CD14-positive monocyte (primary cell): ENCODE results near the gene RNF133. TPM values are rescaled to one million over a fixed set of nuclear protein-coding genes. Genes with fewer than 3 reads are reported as not detected.

Source experiments
- DNase-seq, 3 donors: peaks; one replicate each; pipeline ENCODE4 v3.0.0-alpha.2; 2011 to 2022
- H2AFZ ChIP-seq: 2 replicates; pipeline ENCODE4 v1.6.0; 2012; ENCODE audit warnings: mild to moderate bottlenecking, low read depth, low read length, inconsistent platforms; ENCODE audit not compliant: insufficient read depth, poor library complexity, severe bottlenecking
- H3K27ac ChIP-seq, 2 donors: 1 replicate in 1 of 2; 2 replicates in 1 of 2; pipeline ENCODE4 v1.5.1; 2012 to 2013; ENCODE audit warnings: low read length in 2 of 2, control low read depth in 1 of 2, inconsistent platforms in 1 of 2, low read depth in 1 of 2, mild to moderate bottlenecking in 1 of 2
- H3K27me3 ChIP-seq, 2 donors: one replicate each; pipeline versions ENCODE4 v1.6.0 to v1.6.1; 2011 to 2013; ENCODE audit warnings: low read length in 2 of 2; ENCODE audit not compliant: control insufficient read depth in 2 of 2, insufficient read depth in 2 of 2
- H3K36me3 ChIP-seq, 2 donors: replicated peaks in 1 of 2; 1 replicate in 1 of 2; 2 replicates in 1 of 2; pipeline versions ENCODE4 v1.5.1 to v1.6.1; 2012 to 2013; ENCODE audit warnings: low read length in 2 of 2, control low read depth in 1 of 2, inconsistent platforms in 1 of 2, mild to moderate bottlenecking in 1 of 2; ENCODE audit not compliant: insufficient read depth in 2 of 2, control insufficient read depth in 1 of 2
- H3K4me1 ChIP-seq, 2 donors: 1 replicate in 1 of 2; 2 replicates in 1 of 2; pipeline versions ENCODE4 v1.5.1 to v1.6.1; 2012 to 2013; ENCODE audit warnings: low read length in 2 of 2, control low read depth in 1 of 2, inconsistent platforms in 1 of 2, mild to moderate bottlenecking in 1 of 2, moderate library complexity in 1 of 2; ENCODE audit not compliant: insufficient read depth in 2 of 2, control insufficient read depth in 1 of 2
- H3K4me2 ChIP-seq: replicated peaks from 2 replicates; pipeline ENCODE3; 2012; ENCODE audit warnings: low read length, moderate library complexity, mild to moderate bottlenecking; ENCODE audit not compliant: poor library complexity, severe bottlenecking; ENCODE audit errors: extremely low read depth
- H3K4me3 ChIP-seq, 3 experiments: fragments of 200-600 bp in 1 of 3; sonication (generic) in 1 of 3; replicated peaks in 1 of 3; 1 replicate in 2 of 3; 2 replicates in 1 of 3; pipeline ENCODE4 v1.5.1; 2011 to 2013; ENCODE audit warnings: low read length in 3 of 3, mild to moderate bottlenecking in 3 of 3, control low read depth in 2 of 3, low read depth in 2 of 3, inconsistent platforms in 1 of 3, moderate library complexity in 1 of 3
- H3K79me2 ChIP-seq: 2 replicates; pipeline ENCODE4 v1.6.0; 2012; ENCODE audit warnings: mild to moderate bottlenecking, control low read depth, inconsistent platforms, low read length, moderate library complexity; ENCODE audit not compliant: insufficient read depth
- H3K9ac ChIP-seq: 2 replicates; pipeline ENCODE4 v1.6.0; 2017; ENCODE audit warnings: low read length, mild to moderate bottlenecking; ENCODE audit not compliant: insufficient read depth, poor library complexity, severe bottlenecking
- H3K9me3 ChIP-seq, 2 donors: replicated peaks in 1 of 2; 1 replicate in 1 of 2; 2 replicates in 1 of 2; pipeline versions ENCODE4 v1.5.1 to v1.6.1; 2012 to 2013; ENCODE audit warnings: low read length in 2 of 2, control low read depth in 1 of 2; ENCODE audit not compliant: control insufficient read depth in 1 of 2, insufficient read depth in 1 of 2
- H4K20me1 ChIP-seq: 2 replicates; pipeline ENCODE4 v1.6.0; 2012; ENCODE audit warnings: mild to moderate bottlenecking, low read length, control low read depth, moderate library complexity; ENCODE audit not compliant: insufficient read depth
- H3K27ac Mint-ChIP-seq, 7 donors: one replicate each; pipeline ENCODE4 v1.8.0; 2020; ENCODE audit warnings: mild to moderate bottlenecking in 7 of 7, mixed read lengths in 7 of 7, moderate library complexity in 6 of 7, inconsistent platforms in 2 of 7
- H3K27me3 Mint-ChIP-seq, 3 donors: one replicate each; pipeline ENCODE4 v1.8.0; 2021 to 2022; ENCODE audit warnings: low read depth in 3 of 3, mild to moderate bottlenecking in 3 of 3, mixed read lengths in 3 of 3, moderate library complexity in 3 of 3, inconsistent platforms in 1 of 3
- H3K36me3 Mint-ChIP-seq, 2 donors: one replicate each; pipeline ENCODE4 v1.8.0; 2020; ENCODE audit warnings: mixed read lengths in 2 of 2, inconsistent platforms in 1 of 2, mild to moderate bottlenecking in 1 of 2
- H3K4me1 Mint-ChIP-seq: one replicate; pipeline ENCODE4 v1.8.0; 2020; ENCODE audit warnings: mild to moderate bottlenecking, mixed read lengths
- H3K4me3 Mint-ChIP-seq, 2 donors: one replicate each; pipeline ENCODE4 v1.8.0; 2020; ENCODE audit warnings: mild to moderate bottlenecking in 2 of 2, mixed read lengths in 2 of 2, moderate library complexity in 1 of 2
- H3K9me3 Mint-ChIP-seq, 7 donors: one replicate each; pipeline ENCODE4 v1.8.0; 2020 to 2022; ENCODE audit warnings: mixed read lengths in 7 of 7, mild to moderate bottlenecking in 6 of 7, moderate library complexity in 6 of 7, inconsistent platforms in 2 of 7
- CTCF ChIP-seq: fragments of 200-600 bp; IDR thresholded peaks from one replicate; pipeline ENCODE4 v1.8.0; 2022; ENCODE audit warnings: antibody characterized with exemption, mild to moderate bottlenecking
- WGBS: methylation state at CpG from one replicate; pipeline ENCODE4 v1.1.5; 2013; ENCODE audit warnings: missing lambda C conversion rate; ENCODE audit not compliant: insufficient coverage; 5-methylcytosine and 5-hydroxymethylcytosine counted together
- intact Hi-C, 2 donors: fragments of 100-400 bp; cut with micrococcal nuclease; formaldehyde crosslinking; loops; one replicate each; pipeline versions ENCODE4 v1.15.0 to v1.15.1; 2023
- polyA plus RNA-seq, 3 donors: library from polyadenylated mRNA; depleted of rRNA in 1 of 3; unstranded in 2 of 3; stranded (reverse) in 1 of 3; fragments of 300-500 nt in 2 of 3; fragments of >200 nt in 1 of 3; fragmentation: Illumina TruSeq in 2 of 3; gene quantifications; 1 replicate in 2 of 3; 2 replicates in 1 of 3; pipeline ENCODE4 v1.2.3, GENCODE V29; 2012 to 2021

The RNF133 gene
- polyA plus RNA-seq, 3 donors: not detected

GRCh38 chr7:122715183-122715582, 16.3 kb upstream of the RNF133 start:
- WGBS: 80% methylated on average over 1 of the region's 3 CpGs
- no peak overlapping the region for H3K27ac Mint-ChIP-seq
- no peak overlapping the region for H3K4me3 Mint-ChIP-seq

GRCh38 chr7:122710916-122711315, 12.0 kb upstream of the RNF133 start:
- Histone ChIP-seq H2AFZ (no peak overlapping the region), H3K4me2 (no peak overlapping the region), H3K27ac (no peak overlapping the region), H4K20me1 (no peaks in the 10 kb centered on the region), H3K9ac (no peak overlapping the region), H3K36me3 (no peaks in the 10 kb centered on the region), H3K4me3 (no peak overlapping the region), H3K27me3 (no peaks in the 10 kb centered on the region), H3K79me2 (no peaks in the 10 kb centered on the region), H3K9me3 (no peaks in the 10 kb centered on the region), H3K4me1 (no peaks in the 10 kb centered on the region)
- no peaks in the 10 kb centered on the region for H3K4me1 Mint-ChIP-seq
- no peak for DNase-seq
- peaks cover 0 to 2% (median 0%) of the 10 kb centered on the region in 7 donors for H3K9me3 Mint-ChIP-seq
- no peaks in the 10 kb centered on the region for H3K27me3 Mint-ChIP-seq
- intact Hi-C loops: no loop called here
- no CpG with 5 or more reads among the region's 1 CpG for WGBS
- no peak overlapping the region for H3K4me3 Mint-ChIP-seq
- H3K27ac Mint-ChIP-seq: no peak overlapping the region
- no peak for TF ChIP-seq CTCF
- H3K36me3 Mint-ChIP-seq: no peaks in the 10 kb centered on the region

More at GRCh38 chr7:122715183-122715582, 16.3 kb upstream of the RNF133 start:
- intact Hi-C loops: no loop called here
- Histone ChIP-seq H3K9me3 (peaks cover 0 to 5% of the 10 kb centered on the region in 2 donors), H3K79me2 (no peaks in the 10 kb centered on the region), H3K27ac (no peak overlapping the region), H4K20me1 (no peaks in the 10 kb centered on the region), H3K4me3 (no peak overlapping the region), H3K9ac (no peak overlapping the region), H2AFZ (no peak overlapping the region), H3K27me3 (no peaks in the 10 kb centered on the region), H3K36me3 (no peaks in the 10 kb centered on the region), H3K4me2 (no peak overlapping the region), H3K4me1 (no peaks in the 10 kb centered on the region)
- no peak for TF ChIP-seq CTCF
- Mint-ChIP-seq H3K27me3 (no peaks in the 10 kb centered on the region), H3K4me1 (no peaks in the 10 kb centered on the region), H3K9me3 (peaks cover 0 to 8% (median 2%) of the 10 kb centered on the region in 7 donors), H3K36me3 (no peaks in the 10 kb centered on the region)
- DNase-seq: no peak
